ENCODE data around the gene ALG1. TPM values are rescaled to one million over a fixed set of nuclear protein-coding genes. Genes with fewer than 3 reads are reported as not detected.

The ALG1 gene
- total and polyA plus RNA-seq, 2 of the 13 experiments (the other 11 are each of a cell fraction or from before 2014, with no cell fraction given) = 43.3 to 75.6 TPM

- TF ChIP-seq NFE2 (CRISPR knock-in tag; IDR thresholded peaks at IDR 0.05) (no peak), ZNF678 (CRISPR knock-in tag; IDR thresholded peaks at IDR 0.05) (no peak), ZNF589 (CRISPR knock-in tag; conservative IDR thresholded peaks at IDR 0.05) (no peak), ZNF251 (CRISPR knock-in tag; IDR thresholded peaks at IDR 0.05) (no peak), ZHX1 (CRISPR knock-in tag; IDR thresholded peaks at IDR 0.05; ENCODE audit: low read depth) (no peak), FIP1L1 (IDR thresholded peaks at IDR 0.05; ENCODE audit: borderline replicate concordance, insufficient read depth, low read depth, low read length) (no peak), AGO2 (optimal IDR thresholded peaks at IDR 0.05; ENCODE audit: low read depth, low read length) (no peak), ZNF484 (CRISPR knock-in tag; IDR thresholded peaks at IDR 0.05; ENCODE audit: borderline replicate concordance, low read depth) (no peak), SMAD3 (CRISPR knock-in tag; IDR thresholded peaks at IDR 0.05) (no peak), GATA4 (IDR thresholded peaks at IDR 0.05; ENCODE audit: borderline replicate concordance, low read depth) (no peak), TFAP4 (IDR thresholded peaks at IDR 0.05; ENCODE audit: borderline replicate concordance, low read depth) (peak; percentile 62; the same call in 1 of the 2 replicates), ZNF850 (CRISPR knock-in tag; conservative IDR thresholded peaks at IDR 0.05) (no peak), CCAR2 (optimal IDR thresholded peaks at IDR 0.05; ENCODE audit: low read depth, low read length) (no peak), ATM (IDR thresholded peaks at IDR 0.05; ENCODE audit: borderline replicate concordance) (no peak), KLF15 (CRISPR knock-in tag; IDR thresholded peaks at IDR 0.05; ENCODE audit: borderline replicate concordance) (no peak), TGIF2 (CRISPR knock-in tag; IDR thresholded peaks at IDR 0.05) (no peak), ZNF687 (CRISPR knock-in tag; IDR thresholded peaks at IDR 0.05) (peak; percentile 35), PPARG (CRISPR knock-in tag; conservative IDR thresholded peaks at IDR 0.05) (no peak), GABPA (IDR thresholded peaks at IDR 0.05; ENCODE audit: low read depth, low read length) (no peak), GABPA (CRISPR knock-in tag; IDR thresholded peaks at IDR 0.05; ENCODE audit: low read depth) (no peak)
- TF ChIP-seq, protein P1, sequence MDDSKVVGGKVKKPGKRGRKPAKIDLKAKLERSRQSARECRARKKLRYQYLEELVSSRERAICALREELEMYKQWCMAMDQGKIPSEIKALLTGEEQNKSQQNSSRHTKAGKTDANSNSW (CRISPR knock-in tag; IDR thresholded peaks at IDR 0.05; ENCODE audit: borderline replicate concordance) = no peak
- TF ChIP-seq, protein P2, sequence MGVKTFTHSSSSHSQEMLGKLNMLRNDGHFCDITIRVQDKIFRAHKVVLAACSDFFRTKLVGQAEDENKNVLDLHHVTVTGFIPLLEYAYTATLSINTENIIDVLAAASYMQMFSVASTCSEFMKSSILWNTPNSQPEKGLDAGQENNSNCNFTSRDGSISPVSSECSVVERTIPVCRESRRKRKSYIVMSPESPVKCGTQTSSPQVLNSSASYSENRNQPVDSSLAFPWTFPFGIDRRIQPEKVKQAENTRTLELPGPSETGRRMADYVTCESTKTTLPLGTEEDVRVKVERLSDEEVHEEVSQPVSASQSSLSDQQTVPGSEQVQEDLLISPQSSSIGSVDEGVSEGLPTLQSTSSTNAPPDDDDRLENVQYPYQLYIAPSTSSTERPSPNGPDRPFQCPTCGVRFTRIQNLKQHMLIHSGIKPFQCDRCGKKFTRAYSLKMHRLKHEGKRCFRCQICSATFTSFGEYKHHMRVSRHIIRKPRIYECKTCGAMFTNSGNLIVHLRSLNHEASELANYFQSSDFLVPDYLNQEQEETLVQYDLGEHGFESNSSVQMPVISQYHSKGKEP (CRISPR knock-in tag; IDR thresholded peaks at IDR 0.05) = no peak
Observed at GRCh38 chr16:5056352-5056751, 15.3 kb upstream of the ALG1 start (continued).
